Astrocyte (in vitro differentiated cells and primary cell): ENCODE results near the gene RNF144A.

Source experiments
- EZH2 ChIP-seq: IDR thresholded peaks from 2 replicates; pipeline ENCODE4 v1.6.1; 2012; ENCODE audit warnings: mild to moderate bottlenecking, low read length, inconsistent platforms; ENCODE audit not compliant: insufficient read depth
- TF ChIP-seq, protein P1 (sequence below): IDR thresholded peaks from 2 replicates; pipeline ENCODE4 v1.5.1; 2011; ENCODE audit warnings: low read depth, mild to moderate bottlenecking, inconsistent platforms, low read length, moderate library complexity; ENCODE audit not compliant: insufficient read depth

DNA sequence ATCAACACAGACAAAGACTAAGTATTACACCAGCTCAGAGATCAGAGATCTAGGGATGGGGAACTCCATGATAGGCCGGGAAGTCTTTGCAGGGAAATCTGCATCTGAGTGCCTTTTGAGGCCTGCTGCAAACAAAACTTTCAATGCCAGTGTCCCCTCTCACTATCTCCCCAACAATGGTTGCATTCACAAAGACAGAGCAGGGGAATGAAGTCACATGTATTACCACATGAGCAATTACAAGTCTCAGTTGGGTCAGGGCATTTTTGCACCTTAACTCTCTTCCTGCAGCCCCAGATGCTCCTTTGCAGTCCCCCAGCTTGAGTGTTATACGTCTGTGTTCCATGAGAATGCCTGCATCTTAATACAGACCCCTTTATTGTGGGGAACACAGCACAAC lies 1.8 kb upstream of the RNF144A start:
- TF ChIP-seq, protein P1, sequence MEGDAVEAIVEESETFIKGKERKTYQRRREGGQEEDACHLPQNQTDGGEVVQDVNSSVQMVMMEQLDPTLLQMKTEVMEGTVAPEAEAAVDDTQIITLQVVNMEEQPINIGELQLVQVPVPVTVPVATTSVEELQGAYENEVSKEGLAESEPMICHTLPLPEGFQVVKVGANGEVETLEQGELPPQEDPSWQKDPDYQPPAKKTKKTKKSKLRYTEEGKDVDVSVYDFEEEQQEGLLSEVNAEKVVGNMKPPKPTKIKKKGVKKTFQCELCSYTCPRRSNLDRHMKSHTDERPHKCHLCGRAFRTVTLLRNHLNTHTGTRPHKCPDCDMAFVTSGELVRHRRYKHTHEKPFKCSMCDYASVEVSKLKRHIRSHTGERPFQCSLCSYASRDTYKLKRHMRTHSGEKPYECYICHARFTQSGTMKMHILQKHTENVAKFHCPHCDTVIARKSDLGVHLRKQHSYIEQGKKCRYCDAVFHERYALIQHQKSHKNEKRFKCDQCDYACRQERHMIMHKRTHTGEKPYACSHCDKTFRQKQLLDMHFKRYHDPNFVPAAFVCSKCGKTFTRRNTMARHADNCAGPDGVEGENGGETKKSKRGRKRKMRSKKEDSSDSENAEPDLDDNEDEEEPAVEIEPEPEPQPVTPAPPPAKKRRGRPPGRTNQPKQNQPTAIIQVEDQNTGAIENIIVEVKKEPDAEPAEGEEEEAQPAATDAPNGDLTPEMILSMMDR, result no peak
- no peak for TF ChIP-seq EZH2
